HTERT RPE-1 (cell line): Measurements from ENCODE around the gene THOC5.

Experiments used
- in situ Hi-C: fragments of 300-500 bp; cut with MboI; formaldehyde crosslinking; loops from 4 replicates; pipeline ENCODE4 v1.14.3; 2020; ENCODE audit warnings: low sequenced_read_pairs

Gene THOC5

GRCh38 chr22:29478326-29479276 is 75.0 kb downstream of the THOC5 start:
- in situ Hi-C loops = no loop called here

GRCh38 chr22:29477723-29478318 is 75.7 kb downstream of the THOC5 start:
- in situ Hi-C loops = no loop called here

GRCh38 chr22:29476116-29476515 is 77.4 kb downstream of the THOC5 start:
- in situ Hi-C loops = no loop called here

GRCh38 chr22:29475550-29475949 is 78.0 kb downstream of the THOC5 start:
- in situ Hi-C loops = no loop called here

GRCh38 chr22:29473001-29473400 is 80.6 kb downstream of the THOC5 start:
- in situ Hi-C loops = no loop called here

GRCh38 chr22:29470159-29470855 is 83.2 kb downstream of the THOC5 start:
- in situ Hi-C loops = no loop called here

GRCh38 chr22:29469755-29470154 is 83.8 kb downstream of the THOC5 start:
- in situ Hi-C loops = no loop called here

- in situ Hi-C loops = no loop called here
Observed at GRCh38 chr22:29464581-29464980, 89.0 kb downstream of the THOC5 start.

GRCh38 chr22:29463629-29464028 is 89.9 kb downstream of the THOC5 start:
- in situ Hi-C loops = no loop called here

GRCh38 chr22:29461263-29461662 is 92.3 kb downstream of the THOC5 start:
- in situ Hi-C loops = no loop called here

GRCh38 chr22:29459773-29460172 is 93.8 kb downstream of the THOC5 start:
- in situ Hi-C loops = no loop called here

GRCh38 chr22:29458551-29458950 is 95.0 kb downstream of the THOC5 start:
- in situ Hi-C loops = no loop called here

GRCh38 chr22:29457730-29458129 is 95.8 kb downstream of the THOC5 start:
- in situ Hi-C loops = no loop called here

GRCh38 chr22:29456211-29456671 is 97.3 kb downstream of the THOC5 start:
- in situ Hi-C loops = no loop called here
